ENCODE results near the gene CACNG5.

DNA sequence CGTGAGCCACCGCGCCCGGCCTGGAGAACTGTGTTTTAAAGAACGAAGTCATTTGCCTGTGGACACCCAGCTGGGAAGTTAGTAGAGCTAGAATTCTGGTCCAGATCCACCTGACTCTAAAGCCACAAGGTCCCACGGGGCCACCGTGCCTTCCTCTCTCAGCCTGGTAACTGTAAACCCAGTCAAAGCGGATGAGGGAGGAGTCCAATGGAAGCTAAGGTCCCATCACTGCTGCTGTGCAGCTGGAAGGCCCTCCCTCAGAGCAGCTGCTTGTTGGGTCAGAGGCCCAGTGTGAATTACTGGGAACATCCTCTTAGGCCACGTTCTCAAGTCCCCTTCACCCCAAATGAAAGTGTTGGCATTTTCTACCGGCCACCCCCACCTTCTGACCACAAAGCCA, 48.8 kb upstream of the CACNG5 start:
- TF ChIP-seq, protein P1, sequence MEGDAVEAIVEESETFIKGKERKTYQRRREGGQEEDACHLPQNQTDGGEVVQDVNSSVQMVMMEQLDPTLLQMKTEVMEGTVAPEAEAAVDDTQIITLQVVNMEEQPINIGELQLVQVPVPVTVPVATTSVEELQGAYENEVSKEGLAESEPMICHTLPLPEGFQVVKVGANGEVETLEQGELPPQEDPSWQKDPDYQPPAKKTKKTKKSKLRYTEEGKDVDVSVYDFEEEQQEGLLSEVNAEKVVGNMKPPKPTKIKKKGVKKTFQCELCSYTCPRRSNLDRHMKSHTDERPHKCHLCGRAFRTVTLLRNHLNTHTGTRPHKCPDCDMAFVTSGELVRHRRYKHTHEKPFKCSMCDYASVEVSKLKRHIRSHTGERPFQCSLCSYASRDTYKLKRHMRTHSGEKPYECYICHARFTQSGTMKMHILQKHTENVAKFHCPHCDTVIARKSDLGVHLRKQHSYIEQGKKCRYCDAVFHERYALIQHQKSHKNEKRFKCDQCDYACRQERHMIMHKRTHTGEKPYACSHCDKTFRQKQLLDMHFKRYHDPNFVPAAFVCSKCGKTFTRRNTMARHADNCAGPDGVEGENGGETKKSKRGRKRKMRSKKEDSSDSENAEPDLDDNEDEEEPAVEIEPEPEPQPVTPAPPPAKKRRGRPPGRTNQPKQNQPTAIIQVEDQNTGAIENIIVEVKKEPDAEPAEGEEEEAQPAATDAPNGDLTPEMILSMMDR (IDR thresholded peaks at IDR 0.05) = no peak
- TF ChIP-seq POLR2AphosphoS5 (IDR thresholded peaks at IDR 0.05; ENCODE audit: low read depth, low read length) = no peak
- TF ChIP-seq TCF7L2 (IDR thresholded peaks at IDR 0.05; ENCODE audit: low read depth, low read length) = no peak
- TF ChIP-seq, protein P2, sequence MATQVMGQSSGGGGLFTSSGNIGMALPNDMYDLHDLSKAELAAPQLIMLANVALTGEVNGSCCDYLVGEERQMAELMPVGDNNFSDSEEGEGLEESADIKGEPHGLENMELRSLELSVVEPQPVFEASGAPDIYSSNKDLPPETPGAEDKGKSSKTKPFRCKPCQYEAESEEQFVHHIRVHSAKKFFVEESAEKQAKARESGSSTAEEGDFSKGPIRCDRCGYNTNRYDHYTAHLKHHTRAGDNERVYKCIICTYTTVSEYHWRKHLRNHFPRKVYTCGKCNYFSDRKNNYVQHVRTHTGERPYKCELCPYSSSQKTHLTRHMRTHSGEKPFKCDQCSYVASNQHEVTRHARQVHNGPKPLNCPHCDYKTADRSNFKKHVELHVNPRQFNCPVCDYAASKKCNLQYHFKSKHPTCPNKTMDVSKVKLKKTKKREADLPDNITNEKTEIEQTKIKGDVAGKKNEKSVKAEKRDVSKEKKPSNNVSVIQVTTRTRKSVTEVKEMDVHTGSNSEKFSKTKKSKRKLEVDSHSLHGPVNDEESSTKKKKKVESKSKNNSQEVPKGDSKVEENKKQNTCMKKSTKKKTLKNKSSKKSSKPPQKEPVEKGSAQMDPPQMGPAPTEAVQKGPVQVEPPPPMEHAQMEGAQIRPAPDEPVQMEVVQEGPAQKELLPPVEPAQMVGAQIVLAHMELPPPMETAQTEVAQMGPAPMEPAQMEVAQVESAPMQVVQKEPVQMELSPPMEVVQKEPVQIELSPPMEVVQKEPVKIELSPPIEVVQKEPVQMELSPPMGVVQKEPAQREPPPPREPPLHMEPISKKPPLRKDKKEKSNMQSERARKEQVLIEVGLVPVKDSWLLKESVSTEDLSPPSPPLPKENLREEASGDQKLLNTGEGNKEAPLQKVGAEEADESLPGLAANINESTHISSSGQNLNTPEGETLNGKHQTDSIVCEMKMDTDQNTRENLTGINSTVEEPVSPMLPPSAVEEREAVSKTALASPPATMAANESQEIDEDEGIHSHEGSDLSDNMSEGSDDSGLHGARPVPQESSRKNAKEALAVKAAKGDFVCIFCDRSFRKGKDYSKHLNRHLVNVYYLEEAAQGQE (IDR thresholded peaks at IDR 0.05; ENCODE audit: insufficient read depth in 1 of 2, low read depth in 2 of 2, low read length in 1 of 2) = no peak
- no peak for TF ChIP-seq SIN3A (IDR thresholded peaks at IDR 0.05; ENCODE audit: borderline replicate concordance, insufficient read depth, low read depth, low read length)

All from Panc1 (cell line).